HG03108 (cell line): ENCODE measurements around the gene AAMP.
"Not testable (repeated sequence)": the region's sequence is repeated elsewhere in the genome, so short reads cannot be mapped to it uniquely, and the experiment has no call there.

Experiments used
- ATAC-seq: cut with Tn5 transposase; IDR thresholded peaks from one replicate; pipeline ENCODE4 v1.9.1; 2021; ENCODE audit warnings: moderate library complexity; ENCODE audit not compliant: unreplicated experiment

Gene AAMP

DNA sequence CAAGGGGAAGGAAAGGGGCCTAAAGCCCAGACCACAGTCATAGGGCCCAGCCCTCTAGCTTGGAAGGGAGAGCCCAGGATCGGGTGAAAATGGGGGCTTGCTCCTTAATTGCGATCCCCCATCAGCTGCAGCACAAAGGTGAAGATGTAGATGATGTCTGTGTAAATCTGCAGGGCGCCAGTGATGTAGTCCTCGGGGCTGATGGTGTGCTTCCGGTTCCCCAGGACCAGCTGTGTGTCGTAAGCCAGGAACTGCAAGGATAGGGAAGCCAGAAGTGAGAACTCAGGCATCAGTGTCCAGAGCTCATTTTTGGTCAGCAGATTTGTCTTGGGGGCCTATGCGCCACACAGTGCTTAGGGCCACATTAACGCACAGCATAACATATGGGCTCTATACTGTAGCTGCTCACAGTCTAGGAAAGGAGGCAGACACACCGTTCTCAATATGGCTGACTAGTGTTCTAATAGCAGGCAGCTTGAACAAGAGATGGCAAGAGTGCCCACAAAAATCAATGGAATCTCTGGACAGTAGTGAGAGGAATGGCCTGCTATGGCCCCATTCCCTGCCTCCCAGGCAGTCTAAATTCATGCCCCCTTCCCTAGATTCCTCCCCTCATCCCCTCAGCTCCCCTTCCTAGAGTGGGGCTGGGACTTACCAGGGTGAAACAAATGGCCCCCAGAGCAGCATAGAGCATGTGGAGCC lies 5.6 kb upstream of the AAMP start:
- ATAC-seq: no peak

GRCh38 chr2:218274586-218274985 lies 4.6 kb upstream of the AAMP start:
- no peak for ATAC-seq

DNA sequence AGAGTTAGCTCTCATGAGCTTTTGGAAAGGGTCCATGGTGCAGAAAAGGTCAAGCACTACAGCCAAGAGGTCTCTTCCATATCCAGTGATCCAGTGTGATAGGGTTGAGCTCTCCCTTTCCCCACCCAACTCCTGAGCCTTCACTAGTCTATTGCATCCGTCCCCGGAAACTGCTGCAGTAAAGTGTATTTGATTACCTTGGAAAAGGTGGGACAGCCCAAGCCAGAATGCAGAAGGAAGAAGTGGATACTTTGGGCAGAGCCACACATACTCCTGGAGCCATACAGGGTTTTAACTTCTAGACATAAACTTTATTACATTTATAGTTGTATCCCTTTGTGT lies 3.9 kb upstream of the AAMP start:
- ATAC-seq: no peak

DNA sequence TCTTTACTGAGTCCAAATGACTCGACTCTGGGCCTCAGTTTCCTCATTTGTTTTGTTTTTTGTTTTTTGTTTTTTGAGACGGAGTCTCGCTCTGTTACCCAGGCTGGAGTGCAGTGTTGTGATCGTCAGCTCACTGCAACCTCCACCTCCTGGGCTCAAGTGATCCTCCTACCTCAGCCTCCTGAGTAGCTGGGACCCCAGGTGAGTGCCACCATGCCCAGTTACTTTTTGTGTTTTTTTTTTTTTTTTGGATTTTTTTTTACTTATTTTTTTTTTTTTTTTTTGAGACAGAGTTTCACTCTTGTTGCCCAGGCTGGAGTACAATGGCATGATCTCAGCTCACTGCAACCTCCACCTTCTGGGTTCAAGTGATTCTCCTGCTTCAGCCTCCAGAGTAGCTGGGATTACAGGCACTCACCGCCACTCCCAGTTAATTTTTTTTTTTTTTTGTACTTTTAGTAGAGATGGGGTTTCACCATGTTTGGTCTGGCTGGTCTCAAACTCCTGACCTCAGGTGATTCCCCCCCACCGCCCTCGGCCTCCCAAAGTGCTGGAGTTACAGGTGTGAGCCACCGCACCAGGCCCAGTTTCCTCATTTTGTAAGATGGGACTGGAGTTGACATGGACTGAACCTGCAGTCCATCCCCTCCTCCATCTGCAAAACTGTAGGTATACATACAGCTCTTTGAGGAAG lies 3.4 kb upstream of the AAMP start:
- not testable (repeated sequence) for ATAC-seq

- ATAC-seq: peak; percentile 20
Observed at GRCh38 chr2:218272531-218273212, 2.7 kb upstream of the AAMP start.

DNA sequence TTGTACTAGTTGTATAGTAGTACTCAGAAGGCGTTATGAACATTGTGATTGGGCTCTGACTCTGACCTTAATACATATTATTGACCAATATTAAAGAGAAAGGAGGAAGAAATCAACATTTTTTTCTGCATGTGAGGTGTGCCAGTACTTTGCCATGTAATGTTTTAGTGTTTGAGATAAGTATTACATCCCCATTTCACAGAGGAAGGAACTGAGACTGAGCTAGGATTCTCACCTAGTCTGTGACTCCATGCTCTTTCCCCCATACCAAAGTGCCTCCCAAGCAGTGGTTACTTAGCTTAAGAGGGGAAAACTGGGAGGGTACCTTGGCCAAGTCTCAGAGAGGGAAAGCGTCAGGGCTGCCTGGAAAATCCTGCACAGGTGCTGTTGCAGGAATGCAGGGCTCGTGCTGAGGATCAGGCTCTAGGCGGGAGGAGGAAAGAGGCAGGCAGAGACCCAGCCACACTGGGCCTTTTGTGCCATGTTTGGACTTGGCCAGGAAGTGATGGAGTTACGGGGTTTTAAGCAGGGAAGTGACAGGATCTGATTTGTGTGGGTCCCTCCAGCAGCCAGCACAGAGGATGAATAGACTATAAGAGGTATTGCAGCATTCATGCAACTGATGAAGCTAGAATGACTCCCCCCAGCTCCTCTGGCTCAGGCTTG lies 2.1 kb upstream of the AAMP start:
- no peak for ATAC-seq

GRCh38 chr2:218271487-218271797 lies 1.5 kb upstream of the AAMP start:
- no peak for ATAC-seq

- ATAC-seq: no peak
Observed at GRCh38 chr2:218270721-218271486, 967 bp upstream of the AAMP start.

DNA sequence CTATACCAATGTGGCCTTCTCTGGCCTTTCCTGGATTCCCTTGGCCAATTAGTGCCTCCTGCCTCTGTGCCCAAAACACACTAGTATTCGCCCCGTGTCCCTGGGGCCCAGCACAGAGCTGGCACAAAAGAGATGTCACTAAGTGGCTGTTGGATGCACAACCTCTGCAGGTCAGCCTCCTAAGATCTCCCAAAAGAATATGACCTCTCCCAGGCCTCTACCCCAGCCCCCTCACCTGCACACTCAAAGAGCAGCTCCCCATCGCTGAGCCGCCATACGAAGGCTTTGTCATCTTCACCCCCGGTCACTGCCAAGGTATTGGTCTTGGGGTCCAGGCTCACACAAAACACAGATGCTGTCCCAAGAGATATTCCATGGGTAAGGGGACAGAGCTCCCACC lies 2.7 kb downstream of the AAMP start:
- no peak for ATAC-seq

GRCh38 chr2:218266316-218266979 lies 3.5 kb downstream of the AAMP start:
- no peak for ATAC-seq

DNA sequence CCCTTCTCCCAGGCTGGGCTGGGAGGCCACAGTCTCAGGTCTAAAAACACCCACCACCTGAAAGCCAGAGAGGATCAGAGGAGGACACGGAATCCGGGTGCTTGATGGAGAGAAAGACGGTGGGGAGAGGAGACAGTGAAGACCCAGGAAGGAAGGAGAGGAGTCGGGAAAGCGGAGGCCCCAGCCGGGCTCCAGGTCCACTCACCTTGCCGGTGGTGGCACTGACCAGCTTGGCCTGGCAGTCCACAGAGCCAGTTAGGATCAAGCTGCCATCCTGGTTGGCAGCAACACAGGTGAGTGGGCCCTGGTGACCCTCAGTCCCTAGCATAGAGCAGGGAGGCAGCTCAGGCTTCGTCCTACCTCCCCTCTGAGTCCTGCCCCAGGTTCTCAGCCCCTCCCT lies 4.3 kb downstream of the AAMP start:
- no peak for ATAC-seq

DNA sequence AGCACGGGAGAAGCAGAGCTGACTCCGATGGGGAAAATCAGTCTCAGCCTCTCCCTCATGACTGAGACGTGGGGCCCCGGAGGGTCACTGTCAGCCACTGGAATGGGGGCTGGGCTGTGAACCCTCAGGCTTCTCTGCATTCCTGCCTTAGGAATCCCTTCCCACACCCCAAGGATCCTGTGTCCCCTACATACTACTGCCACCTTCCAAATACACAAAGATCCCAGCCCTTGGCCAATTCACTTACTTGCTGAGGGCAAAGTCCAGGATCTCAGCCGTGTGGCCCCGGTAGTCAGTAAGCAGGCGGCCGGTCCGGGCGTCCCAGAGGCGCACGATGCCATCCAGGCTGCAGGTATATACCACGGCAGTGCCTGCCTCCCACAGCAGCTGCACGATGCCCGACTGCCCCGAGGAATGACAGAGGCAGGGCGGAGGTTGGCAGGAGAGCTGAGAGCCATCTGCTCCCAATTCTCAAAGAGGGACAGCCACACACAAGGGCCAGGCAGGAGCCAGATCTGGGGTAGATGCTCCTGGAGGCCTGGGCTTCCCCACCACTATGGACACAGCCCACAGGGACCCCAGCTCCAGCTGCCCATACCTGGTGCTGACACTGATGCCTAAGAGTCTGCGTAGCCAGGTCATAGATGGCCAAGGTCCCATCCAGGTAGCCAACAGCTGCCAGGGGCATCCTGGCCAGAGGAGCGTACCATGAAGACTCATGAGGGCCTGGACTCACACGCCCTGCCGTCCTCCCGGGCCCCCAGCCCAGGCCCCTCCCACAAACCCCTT lies 5.0 kb downstream of the AAMP start:
- ATAC-seq: no peak

DNA sequence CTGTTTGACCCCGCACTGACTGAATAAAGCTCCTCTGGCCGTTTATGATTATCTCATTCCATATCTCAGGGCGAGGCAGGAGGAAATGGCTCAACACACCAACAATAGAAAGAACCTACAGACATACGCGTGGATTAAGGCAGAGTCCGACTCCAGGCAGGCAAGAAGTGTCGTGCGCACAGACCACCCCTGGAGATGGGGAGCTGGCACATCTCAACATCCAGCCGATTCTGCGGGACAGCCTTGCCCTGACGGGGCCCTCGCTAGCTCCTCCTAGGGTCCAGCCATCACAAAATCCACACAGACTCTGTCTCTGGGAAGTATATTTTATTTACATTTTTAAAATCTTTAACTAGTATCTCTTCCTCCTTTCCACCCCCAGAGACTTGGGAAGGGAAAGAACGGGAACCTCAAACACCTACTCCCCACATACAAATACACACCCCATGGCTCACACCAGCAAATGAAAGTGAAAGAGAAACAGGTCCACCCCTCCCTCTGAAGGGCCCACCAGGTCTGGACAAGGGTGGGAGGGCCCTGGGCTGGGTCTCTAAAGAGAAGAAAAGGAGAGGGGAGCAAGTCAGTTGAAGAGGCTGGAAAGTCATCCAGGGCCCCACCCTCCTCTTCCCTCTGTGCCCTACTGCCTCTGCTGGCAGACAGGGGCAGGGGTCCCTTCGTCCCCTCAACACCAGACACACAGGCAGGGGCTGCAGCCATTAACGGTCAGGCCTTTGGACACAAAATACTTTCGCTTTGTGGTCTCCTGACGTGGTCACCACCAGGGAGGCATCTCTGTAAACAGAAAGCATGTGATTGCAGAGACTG lies 5.9 kb downstream of the AAMP start:
- no peak for ATAC-seq

- no peak for ATAC-seq
Observed at GRCh38 chr2:218262631-218263586, 7.0 kb downstream of the AAMP start.

DNA sequence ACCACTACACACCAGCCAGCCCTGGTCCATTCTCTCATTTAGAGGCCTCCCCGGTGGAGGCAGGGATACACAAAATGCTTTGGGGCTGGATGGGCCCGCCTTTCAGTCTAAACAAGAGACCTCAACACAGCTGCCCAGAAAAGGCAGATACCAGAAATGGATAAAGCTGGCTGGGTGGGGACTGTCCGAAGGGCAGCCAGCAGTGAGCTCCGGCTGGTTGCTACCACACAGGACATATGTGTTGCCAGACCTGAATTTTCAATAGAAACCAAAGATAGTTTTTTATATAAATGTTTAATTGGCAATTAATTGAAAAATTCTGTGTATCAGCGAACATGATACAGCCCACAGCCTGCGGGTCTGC lies 7.7 kb downstream of the AAMP start:
- ATAC-seq: no peak

DNA sequence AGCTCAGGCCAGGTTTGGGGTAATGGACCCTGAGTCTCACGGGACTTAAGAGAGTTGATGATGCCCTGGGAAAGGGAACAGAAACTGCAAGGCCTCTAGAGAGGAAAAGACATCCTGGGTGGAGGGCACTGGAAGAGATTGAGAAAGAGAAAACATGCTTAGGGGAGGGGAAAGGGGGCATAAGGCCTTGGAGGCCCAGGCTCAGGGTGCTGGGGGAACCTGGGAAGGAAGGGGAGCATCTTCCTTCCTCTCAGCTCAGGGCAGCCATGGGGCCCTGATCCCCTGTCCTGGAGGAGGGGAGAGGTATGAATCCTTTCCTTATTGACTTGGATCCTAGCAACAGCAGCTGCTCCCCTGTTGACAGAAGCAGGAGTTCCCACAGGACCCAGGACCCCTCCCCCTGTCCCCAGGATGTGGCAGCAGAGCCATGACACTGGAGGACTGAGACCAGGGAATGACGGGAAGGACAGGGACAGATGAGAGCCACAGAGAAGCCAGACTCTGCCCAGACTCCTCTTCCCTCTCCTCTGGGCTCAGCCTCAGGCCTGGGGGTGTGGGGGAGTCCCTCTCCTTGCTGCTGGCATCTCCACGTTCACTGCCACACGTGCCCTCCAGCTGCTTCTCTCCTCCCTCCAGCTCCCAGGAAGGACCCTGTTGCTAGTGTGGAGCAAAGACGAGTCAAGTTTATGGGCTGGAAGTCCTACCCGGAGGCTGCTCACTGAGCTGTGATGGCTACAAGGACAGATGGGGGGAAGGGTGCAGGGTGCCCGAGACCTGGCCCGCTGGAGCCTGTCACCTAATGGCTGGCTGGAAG lies 8.3 kb downstream of the AAMP start:
- ATAC-seq: no peak

DNA sequence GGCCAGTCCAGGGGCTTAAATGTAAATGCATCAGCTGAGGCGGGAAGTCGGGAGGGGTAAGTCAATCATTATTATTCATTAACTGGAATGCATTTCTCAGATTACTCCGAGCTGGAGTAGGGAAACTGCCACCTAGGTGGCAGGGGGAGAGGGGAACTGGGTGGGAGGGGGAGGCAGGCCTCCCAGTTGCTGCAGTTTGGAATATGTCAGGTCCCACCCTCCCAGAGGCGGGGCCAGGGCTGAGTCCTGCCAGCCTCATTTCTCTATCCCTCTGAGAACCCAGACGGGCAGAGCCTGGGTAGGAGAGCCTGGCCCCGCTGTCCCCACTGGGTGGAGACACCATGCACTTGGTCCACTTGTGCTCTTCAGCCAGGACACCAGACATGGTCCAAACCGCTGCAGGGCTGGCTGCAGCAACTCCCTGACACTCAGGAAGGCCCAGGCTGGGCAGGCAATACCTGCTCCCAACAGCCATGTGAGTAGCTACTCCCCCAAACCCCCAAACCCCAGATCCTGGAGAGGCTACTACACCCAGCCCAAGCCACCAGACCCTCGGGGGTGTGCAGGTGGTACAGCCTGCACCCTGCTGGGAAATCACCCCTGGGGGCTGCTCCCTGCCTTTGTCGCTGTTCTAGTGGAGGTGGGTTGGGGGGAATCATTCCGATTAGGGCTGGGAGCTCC lies 9.1 kb downstream of the AAMP start, which contains the start of gene GPBAR1:
GPBAR1 (plus strand) TSS at position 274 of the 681 bp plus-strand sequence. CDS start 1,710 bp downstream, outside the sequence.
- no peak for ATAC-seq
